Measurements from ENCODE around the gene CSN1S1. TPM values are rescaled to one million over a fixed set of nuclear protein-coding genes. Genes with fewer than 3 reads are reported as not detected.

The CSN1S1 gene
- polyA plus RNA-seq, 3 donors = not detected

DNA sequence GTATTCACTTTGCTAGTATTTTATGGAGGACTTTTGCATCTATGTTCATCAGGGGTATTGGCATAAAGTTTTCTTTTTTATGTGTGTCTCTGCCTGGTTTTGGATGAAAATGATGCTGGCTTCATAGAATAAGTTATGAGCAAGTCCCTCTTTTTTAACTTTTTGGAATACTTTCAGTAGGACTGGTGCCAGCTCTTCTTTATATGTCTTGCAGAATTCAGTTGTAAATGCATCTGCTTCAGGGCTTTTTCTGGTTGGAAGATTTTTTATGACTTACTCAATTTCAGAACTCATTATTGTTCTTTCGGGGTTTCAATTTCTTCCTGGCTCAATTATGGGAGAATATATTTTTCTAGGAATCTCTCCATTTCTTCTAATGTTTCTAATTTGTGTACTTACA is 43.8 kb downstream of the CSN1S1 start:
- H3K4me2 ChIP-seq (replicated peaks; ENCODE audit: extremely low read depth, low read length, poor library complexity, severe bottlenecking) = no peak overlapping the region
- no peaks in the 10 kb centered on the region for H3K36me3 ChIP-seq (replicated peaks in 1 of 2; ENCODE audit: control insufficient read depth in 1 of 2, insufficient read depth in 2 of 2, low read length in 2 of 2)
- H3K4me3 Mint-ChIP-seq = no peak overlapping the region
- no peak for DNase-seq
- peaks cover 0 to 1% (median 0%) of the 10 kb centered on the region in 3 donors for H3K27me3 Mint-ChIP-seq (ENCODE audit: low read depth in 3 of 3)
- no peaks in the 10 kb centered on the region for H3K4me1 ChIP-seq (ENCODE audit: control insufficient read depth in 1 of 2, insufficient read depth in 2 of 2, low read length in 2 of 2)
- no peaks in the 10 kb centered on the region for H3K9me3 ChIP-seq (replicated peaks in 1 of 2; ENCODE audit: control insufficient read depth in 1 of 2, insufficient read depth in 1 of 2, low read length in 2 of 2)
- no peaks in the 10 kb centered on the region for H4K20me1 ChIP-seq (ENCODE audit: insufficient read depth, low read length)
- H3K9ac ChIP-seq (ENCODE audit: insufficient read depth, low read length, poor library complexity, severe bottlenecking) = no peak overlapping the region
- intact Hi-C loops (cut with micrococcal nuclease) = no loop called here
- no peaks in the 10 kb centered on the region for H3K27me3 ChIP-seq (ENCODE audit: control insufficient read depth in 2 of 2, insufficient read depth in 2 of 2, low read length in 2 of 2)
- TF ChIP-seq, protein P1, sequence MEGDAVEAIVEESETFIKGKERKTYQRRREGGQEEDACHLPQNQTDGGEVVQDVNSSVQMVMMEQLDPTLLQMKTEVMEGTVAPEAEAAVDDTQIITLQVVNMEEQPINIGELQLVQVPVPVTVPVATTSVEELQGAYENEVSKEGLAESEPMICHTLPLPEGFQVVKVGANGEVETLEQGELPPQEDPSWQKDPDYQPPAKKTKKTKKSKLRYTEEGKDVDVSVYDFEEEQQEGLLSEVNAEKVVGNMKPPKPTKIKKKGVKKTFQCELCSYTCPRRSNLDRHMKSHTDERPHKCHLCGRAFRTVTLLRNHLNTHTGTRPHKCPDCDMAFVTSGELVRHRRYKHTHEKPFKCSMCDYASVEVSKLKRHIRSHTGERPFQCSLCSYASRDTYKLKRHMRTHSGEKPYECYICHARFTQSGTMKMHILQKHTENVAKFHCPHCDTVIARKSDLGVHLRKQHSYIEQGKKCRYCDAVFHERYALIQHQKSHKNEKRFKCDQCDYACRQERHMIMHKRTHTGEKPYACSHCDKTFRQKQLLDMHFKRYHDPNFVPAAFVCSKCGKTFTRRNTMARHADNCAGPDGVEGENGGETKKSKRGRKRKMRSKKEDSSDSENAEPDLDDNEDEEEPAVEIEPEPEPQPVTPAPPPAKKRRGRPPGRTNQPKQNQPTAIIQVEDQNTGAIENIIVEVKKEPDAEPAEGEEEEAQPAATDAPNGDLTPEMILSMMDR (IDR thresholded peaks at IDR 0.05) = no peak
- no peak overlapping the region for H2AFZ ChIP-seq (ENCODE audit: insufficient read depth, low read depth, low read length, poor library complexity, severe bottlenecking)
- peaks cover 0 to 4% (median 0%) of the 10 kb centered on the region in 7 donors for H3K9me3 Mint-ChIP-seq
- no CpG with 5 or more reads among the region's 1 CpG for WGBS (ENCODE audit: insufficient coverage)
- no peak overlapping the region for H3K4me3 ChIP-seq (replicated peaks in 1 of 3; ENCODE audit: low read depth in 2 of 3, low read length in 3 of 3)
- no peaks in the 10 kb centered on the region for H3K4me1 Mint-ChIP-seq
- no peak overlapping the region for H3K27ac Mint-ChIP-seq
- H3K79me2 ChIP-seq (ENCODE audit: insufficient read depth, low read length) = no peaks in the 10 kb centered on the region
- no peak overlapping the region for H3K27ac ChIP-seq (ENCODE audit: low read depth in 1 of 2, low read length in 2 of 2)
- H3K36me3 Mint-ChIP-seq = no peaks in the 10 kb centered on the region

DNA sequence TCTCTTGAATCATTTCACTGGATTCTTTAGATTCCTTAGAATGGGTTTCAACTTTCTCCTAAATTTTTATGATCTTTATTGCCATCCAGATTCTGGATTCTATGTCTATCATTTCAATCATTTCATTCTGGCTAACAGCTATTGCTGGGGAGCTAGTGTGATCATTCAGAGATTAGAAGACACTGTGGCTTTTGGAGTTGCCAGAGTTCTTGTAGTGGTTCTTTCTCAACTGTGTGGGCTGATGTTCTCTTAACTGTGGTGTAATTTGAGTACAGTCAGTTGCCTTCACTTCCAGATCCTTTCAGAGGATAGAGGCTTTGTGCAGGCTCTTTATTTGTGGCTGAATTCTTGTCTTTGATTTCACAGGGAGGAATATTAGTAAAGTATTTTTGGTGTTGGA is 46.7 kb downstream of the CSN1S1 start:
- no peak for DNase-seq
- H3K9me3 ChIP-seq (replicated peaks in 1 of 2; ENCODE audit: control insufficient read depth in 1 of 2, insufficient read depth in 1 of 2, low read length in 2 of 2) = no peaks in the 10 kb centered on the region
- H3K27me3 ChIP-seq (ENCODE audit: control insufficient read depth in 2 of 2, insufficient read depth in 2 of 2, low read length in 2 of 2) = no peaks in the 10 kb centered on the region
- H3K9ac ChIP-seq (ENCODE audit: insufficient read depth, low read length, poor library complexity, severe bottlenecking) = no peak overlapping the region
- no peaks in the 10 kb centered on the region for H3K4me1 ChIP-seq (ENCODE audit: control insufficient read depth in 1 of 2, insufficient read depth in 2 of 2, low read length in 2 of 2)
- no peak overlapping the region for H3K27ac ChIP-seq (ENCODE audit: low read depth in 1 of 2, low read length in 2 of 2)
- TF ChIP-seq, protein P1 (IDR thresholded peaks at IDR 0.05) = no peak
- no peak overlapping the region for H3K4me3 Mint-ChIP-seq
- H3K79me2 ChIP-seq (ENCODE audit: insufficient read depth, low read length) = no peaks in the 10 kb centered on the region
- no peak overlapping the region for H3K4me2 ChIP-seq (replicated peaks; ENCODE audit: extremely low read depth, low read length, poor library complexity, severe bottlenecking)
- no peak overlapping the region for H3K27ac Mint-ChIP-seq
- H3K4me3 ChIP-seq (replicated peaks in 1 of 3; ENCODE audit: low read depth in 2 of 3, low read length in 3 of 3) = no peak overlapping the region
- no peaks in the 10 kb centered on the region for H3K36me3 ChIP-seq (replicated peaks in 1 of 2; ENCODE audit: control insufficient read depth in 1 of 2, insufficient read depth in 2 of 2, low read length in 2 of 2)
- no peaks in the 10 kb centered on the region for H4K20me1 ChIP-seq (ENCODE audit: insufficient read depth, low read length)
- peaks cover 0 to 1% (median 0%) of the 10 kb centered on the region in 3 donors for H3K27me3 Mint-ChIP-seq (ENCODE audit: low read depth in 3 of 3)
- H3K9me3 Mint-ChIP-seq = peaks cover 0 to 4% (median 0%) of the 10 kb centered on the region in 7 donors
- no peaks in the 10 kb centered on the region for H3K36me3 Mint-ChIP-seq
- H3K4me1 Mint-ChIP-seq = no peaks in the 10 kb centered on the region
- intact Hi-C loops (cut with micrococcal nuclease) = no loop called here
- H2AFZ ChIP-seq (ENCODE audit: insufficient read depth, low read depth, low read length, poor library complexity, severe bottlenecking) = no peak overlapping the region

Data from CD14-positive monocyte (primary cell).